PFSK-1 (cell line): ENCODE results near the gene TNFRSF12A.

Source experiments
- FOXP2 ChIP-seq: optimal IDR thresholded peaks from 2 replicates; pipeline ENCODE3; 2011; ENCODE audit warnings: borderline replicate concordance, control low read depth, inconsistent platforms; ENCODE audit not compliant: insufficient read depth; ENCODE audit errors: extremely low read length, extremely low read depth
- POLR2AphosphoS5 ChIP-seq: IDR thresholded peaks from 2 replicates; pipeline ENCODE4 v1.6.1; 2012; ENCODE audit warnings: low read depth, mild to moderate bottlenecking, control low read depth, low read length, moderate library complexity
- SIN3A ChIP-seq: IDR thresholded peaks from 2 replicates; pipeline ENCODE4 v1.6.1; 2012; ENCODE audit warnings: mild to moderate bottlenecking, low read length, moderate library complexity, borderline replicate concordance; ENCODE audit not compliant: insufficient read depth
- TAF1 ChIP-seq: IDR thresholded peaks from 2 replicates; pipeline ENCODE4 v1.6.1; 2012; ENCODE audit warnings: low read length, control low read depth, borderline replicate concordance; ENCODE audit not compliant: insufficient read depth
- TF ChIP-seq, protein P1 (sequence below), 2 experiments: IDR thresholded peaks; 2 replicates each; pipeline versions ENCODE4 v1.6.1 to v1.8.0; 2011 to 2012; ENCODE audit warnings: low read depth in 2 of 2, low read length in 2 of 2, control low read depth in 1 of 2, inconsistent platforms in 1 of 2, mild to moderate bottlenecking in 1 of 2, moderate library complexity in 1 of 2; ENCODE audit not compliant: insufficient read depth in 1 of 2

TNFRSF12A gene

DNA sequence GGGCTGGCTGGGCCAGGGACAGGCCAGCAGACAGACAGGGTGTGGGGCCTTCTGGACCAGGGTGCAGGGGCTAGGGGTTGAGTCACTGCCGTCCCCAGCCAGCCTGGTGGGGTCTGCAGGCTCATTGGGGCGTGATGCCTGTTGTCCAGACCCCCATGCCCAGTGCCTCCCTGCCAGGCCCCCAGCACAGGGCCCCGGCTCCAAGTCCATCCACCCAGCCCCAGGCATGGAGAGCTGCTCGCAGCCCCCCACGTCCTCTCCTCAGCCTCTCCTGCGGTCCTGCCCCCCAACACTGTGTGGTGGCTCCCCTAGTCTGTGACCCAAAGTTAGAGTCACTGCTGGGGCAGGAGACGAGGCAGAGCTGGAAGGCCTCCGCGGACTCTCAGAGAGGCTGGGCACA is 32.9 kb upstream of the TNFRSF12A start:
- TF ChIP-seq TAF1 (no peak), SIN3A (no peak), FOXP2 (no peak), POLR2AphosphoS5 (no peak)
- TF ChIP-seq, protein P1, sequence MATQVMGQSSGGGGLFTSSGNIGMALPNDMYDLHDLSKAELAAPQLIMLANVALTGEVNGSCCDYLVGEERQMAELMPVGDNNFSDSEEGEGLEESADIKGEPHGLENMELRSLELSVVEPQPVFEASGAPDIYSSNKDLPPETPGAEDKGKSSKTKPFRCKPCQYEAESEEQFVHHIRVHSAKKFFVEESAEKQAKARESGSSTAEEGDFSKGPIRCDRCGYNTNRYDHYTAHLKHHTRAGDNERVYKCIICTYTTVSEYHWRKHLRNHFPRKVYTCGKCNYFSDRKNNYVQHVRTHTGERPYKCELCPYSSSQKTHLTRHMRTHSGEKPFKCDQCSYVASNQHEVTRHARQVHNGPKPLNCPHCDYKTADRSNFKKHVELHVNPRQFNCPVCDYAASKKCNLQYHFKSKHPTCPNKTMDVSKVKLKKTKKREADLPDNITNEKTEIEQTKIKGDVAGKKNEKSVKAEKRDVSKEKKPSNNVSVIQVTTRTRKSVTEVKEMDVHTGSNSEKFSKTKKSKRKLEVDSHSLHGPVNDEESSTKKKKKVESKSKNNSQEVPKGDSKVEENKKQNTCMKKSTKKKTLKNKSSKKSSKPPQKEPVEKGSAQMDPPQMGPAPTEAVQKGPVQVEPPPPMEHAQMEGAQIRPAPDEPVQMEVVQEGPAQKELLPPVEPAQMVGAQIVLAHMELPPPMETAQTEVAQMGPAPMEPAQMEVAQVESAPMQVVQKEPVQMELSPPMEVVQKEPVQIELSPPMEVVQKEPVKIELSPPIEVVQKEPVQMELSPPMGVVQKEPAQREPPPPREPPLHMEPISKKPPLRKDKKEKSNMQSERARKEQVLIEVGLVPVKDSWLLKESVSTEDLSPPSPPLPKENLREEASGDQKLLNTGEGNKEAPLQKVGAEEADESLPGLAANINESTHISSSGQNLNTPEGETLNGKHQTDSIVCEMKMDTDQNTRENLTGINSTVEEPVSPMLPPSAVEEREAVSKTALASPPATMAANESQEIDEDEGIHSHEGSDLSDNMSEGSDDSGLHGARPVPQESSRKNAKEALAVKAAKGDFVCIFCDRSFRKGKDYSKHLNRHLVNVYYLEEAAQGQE (IDR thresholded peaks at IDR 0.05; ENCODE audit: insufficient read depth in 1 of 2, low read depth in 2 of 2, low read length in 2 of 2) = no peak

DNA sequence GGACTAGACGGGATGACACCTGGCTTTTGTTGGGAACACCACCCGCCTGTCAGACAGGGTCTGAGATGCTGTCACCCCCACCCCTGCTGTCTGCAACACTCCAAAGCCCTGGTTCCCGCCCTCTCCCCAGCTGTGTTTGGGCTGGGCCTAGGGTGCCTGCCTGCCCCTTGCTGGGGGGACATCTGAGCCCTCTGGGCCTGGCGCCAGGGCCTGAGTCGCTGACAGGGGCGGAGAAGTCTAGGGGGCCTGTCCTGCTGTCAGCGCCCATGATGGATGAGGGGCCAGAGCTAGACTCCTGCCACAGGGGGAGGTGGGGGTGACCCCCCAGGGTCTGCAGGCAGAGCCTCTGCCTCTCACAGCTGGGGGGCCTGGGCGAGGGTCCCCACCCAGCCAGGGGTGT is 32.3 kb upstream of the TNFRSF12A start:
- TF ChIP-seq FOXP2 (no peak), TAF1 (no peak), SIN3A (no peak), POLR2AphosphoS5 (no peak)
- TF ChIP-seq, protein P1 (IDR thresholded peaks at IDR 0.05; ENCODE audit: insufficient read depth in 1 of 2, low read depth in 2 of 2, low read length in 2 of 2) = no peak

DNA sequence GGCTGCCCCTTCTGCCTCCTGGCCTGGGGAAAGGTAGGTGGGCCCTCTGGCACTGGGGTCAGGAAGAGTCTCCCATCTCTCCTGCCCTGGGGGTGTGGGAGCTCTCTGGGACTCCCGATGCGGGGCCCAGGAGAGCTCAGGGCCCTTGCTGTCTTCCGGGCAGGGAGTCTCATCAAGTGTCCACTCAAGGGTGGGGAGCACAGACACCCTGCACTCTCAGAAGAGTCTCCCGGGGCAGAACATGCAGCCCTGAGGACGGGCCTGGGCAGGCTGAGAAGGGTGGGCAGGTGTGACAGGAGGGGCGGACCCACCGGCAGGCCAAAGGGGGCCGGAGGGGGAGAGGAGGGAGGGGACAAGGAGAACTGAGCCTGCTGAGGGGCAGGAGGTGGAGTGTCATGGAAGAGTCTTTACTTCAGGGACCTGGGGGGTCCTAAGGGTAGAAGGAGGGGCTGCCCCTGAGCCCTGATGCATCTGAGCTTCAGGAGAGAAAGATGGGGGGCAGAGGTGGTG is 31.5 kb upstream of the TNFRSF12A start:
- TF ChIP-seq SIN3A (no peak), POLR2AphosphoS5 (no peak), TAF1 (no peak), FOXP2 (no peak)
- TF ChIP-seq, protein P1 (IDR thresholded peaks at IDR 0.05; ENCODE audit: insufficient read depth in 1 of 2, low read depth in 2 of 2, low read length in 2 of 2) = no peak

DNA sequence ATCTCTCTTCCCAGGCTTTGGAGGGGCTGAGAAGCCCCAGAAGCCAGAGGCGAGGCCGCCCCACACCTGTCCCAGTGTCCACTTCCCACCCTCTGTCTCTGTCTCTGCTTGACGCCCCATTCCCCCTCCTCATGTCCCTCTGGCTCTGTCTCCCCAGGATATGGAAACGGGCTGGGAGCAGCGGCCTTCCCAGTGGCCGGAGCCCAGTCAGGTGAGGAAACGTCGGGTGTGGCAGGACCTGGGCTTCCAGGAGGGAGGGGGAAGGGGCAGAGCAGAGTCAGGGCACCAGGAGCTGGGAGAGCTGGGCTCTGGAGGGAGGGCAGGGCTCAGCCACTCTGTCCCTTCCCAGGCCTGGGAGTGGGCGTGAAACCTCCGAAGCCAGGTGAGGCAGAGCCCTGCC is 29.3 kb upstream of the TNFRSF12A start:
- TF ChIP-seq SIN3A (no peak), FOXP2 (no peak)

DNA sequence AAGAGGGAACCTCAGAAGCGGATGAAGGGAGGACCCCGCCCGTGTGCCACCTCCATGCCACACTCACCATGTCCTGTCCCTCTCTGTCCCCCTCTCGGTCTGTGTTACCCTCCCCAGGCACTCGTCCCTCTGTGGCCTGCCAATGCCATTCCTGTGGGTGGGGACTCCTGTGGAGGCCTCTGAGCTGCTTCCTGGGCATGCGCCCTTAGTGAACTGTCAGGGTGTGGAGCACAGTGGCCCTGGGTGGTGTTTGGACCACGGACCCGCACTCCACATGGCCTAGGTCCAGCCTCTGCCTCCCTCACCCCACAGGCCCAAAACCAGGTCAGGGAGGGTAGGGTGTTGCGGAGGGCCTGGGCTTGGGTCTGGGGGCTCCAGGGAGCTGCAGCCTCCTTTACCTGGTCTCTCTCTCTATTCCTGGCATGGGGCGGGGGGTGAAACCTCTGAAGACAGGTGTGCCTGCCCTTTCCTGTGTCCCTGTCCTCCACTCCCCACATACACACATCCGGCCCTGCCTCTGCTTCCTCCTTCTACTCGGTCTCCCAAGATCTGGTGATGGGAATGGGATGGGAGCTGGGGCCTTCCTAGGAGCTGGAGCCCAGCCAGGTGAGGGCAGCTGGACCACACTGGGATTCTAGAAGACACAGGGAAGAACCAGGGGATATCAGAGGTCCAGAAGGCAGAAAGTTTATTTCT is 28.5 kb upstream of the TNFRSF12A start:
- no peak for TF ChIP-seq FOXP2
- no peak for TF ChIP-seq SIN3A
- TF ChIP-seq POLR2AphosphoS5 = no peak
- no peak for TF ChIP-seq TAF1
- TF ChIP-seq, protein P1 (IDR thresholded peaks at IDR 0.05; ENCODE audit: insufficient read depth in 1 of 2, low read depth in 2 of 2, low read length in 2 of 2) = no peak
